SU-DHL-6 (cell line): ENCODE data around the gene RNPC3.

Experiments used
- CTCF ChIP-seq: fragments of 200-600 bp; sonication (generic); IDR thresholded peaks from one replicate; pipeline ENCODE4 v1.5.1; 2017; ENCODE audit warnings: antibody characterized with exemption, mild to moderate bottlenecking, low read length, moderate library complexity; ENCODE audit not compliant: insufficient read depth, poor library complexity, severe bottlenecking
- EZH2phosphoT487 ChIP-seq: fragments of 200-600 bp; sonication (generic), shearing (Covaris generic); conservative IDR thresholded peaks from 2 replicates; pipeline ENCODE4 v1.6.1; 2018; ENCODE audit warnings: mild to moderate bottlenecking, antibody characterized with exemption, low read length, moderate library complexity, mixed read lengths

DNA sequence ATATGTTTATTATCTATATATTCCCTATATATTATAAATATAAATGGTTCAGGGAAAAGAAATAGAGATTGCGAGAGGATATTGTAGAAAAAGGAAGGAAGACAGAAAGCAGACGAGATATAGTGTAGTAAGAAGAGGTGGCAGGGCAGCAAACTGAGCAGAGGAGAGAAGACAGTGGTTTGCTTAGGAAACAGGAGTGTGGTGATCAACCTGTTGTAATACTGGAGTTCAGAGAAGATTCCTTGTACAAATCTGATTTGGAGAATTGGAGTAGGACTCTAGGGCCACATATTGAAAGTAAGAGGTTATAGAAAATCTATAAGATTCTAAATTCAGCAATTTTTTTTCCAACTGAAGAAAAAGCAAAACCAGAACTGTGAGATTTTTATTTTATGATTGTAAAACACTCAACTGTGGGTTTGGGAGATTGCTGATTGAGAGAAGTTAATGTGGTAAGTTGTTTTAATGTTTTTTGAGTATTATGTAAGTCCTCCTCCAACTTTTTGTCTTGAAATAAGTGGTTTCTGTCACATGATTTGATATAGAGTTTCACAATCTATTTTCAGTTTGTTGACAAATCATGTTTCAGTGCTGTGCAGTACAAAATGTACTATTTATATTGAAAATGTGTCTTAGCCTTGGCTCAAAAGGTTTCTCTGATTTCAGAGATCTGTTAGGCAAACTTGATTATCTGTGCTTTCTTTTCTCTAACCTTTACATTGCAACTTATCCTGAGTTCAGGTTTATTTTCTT is 36.3 kb downstream of the RNPC3 start:
- no peak for TF ChIP-seq EZH2phosphoT487
- TF ChIP-seq CTCF: no peak
